NCI-H2227 treated with DMSO at 0.1 percent for 48 hours (cell line): ENCODE measurements around the gene EIF3I.

Source experiments
- DNase-seq: peaks from one replicate; lab custom pipeline; 2025; lab: John Stamatoyannopoulos, UW

Gene EIF3I

DNA sequence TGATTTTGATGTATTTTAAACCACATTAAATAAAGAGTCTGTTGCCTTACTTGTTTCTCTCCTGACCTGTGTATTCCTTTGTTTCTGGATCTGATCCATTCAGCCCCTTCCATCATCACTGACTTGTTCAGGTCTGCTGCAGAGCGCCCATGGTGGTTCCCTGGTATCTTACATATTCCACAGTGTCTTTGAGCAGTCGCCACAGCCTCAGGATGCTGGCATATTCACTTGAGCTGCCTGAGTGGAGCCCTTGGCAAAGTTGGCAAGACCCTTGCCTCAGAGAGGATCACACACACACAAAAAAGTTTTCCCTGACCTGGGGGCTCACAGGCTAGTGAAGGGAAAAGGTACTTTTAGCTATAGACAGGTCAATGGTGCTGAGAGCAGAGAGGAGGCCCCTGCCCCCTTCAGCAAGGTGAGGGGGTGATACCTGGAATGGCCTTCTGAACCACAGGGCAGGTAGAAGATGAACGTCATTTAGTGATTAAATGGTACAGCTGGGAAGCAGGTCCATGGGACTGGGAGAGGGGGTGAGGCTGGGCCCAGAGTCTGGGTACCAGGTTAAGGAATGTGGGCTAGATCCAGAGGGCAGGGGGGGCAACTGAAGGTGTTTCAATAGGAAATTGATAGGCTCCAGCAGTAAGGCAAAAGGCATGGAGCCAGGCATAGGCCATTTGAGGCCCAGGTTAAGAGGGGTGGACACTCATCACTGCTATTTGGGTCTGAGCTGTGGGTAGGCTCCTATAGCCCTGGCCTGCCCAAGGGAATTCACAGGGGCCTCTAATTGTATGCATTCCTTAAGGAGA lies 23.8 kb upstream of the EIF3I start:
- DNase-seq: no peak

DNA sequence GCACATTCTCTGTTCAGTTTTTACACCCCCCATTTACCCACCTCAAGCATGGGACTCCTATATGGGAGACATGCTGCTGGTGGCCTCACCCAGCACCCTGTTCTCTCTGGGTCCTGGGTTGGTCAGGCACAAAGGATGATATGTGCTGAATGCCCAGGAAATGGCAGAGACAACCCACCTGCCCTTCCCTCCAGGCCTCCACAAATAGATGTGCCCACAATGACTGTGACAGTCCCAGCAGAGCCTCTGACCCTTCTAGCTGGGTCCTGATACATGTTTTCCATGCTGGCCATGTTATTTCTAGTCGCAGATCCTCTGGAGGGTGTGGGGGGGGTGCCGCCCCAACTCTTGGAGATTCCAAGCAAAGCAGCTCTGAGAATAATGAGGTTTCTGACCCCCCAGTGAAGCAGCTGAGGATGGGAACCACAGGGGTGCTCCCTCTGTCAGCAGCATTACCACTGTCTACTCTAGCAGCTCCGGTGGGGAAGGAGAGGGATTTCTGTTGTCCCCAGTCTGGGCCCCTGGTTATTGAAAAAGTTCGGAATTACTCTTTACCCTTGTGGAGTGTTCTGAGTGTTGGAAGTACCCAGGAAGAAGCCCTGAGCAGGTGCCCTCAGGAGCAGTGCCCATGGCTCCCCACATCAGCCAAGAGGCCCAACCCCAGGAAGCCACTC lies 23.0 kb upstream of the EIF3I start:
- no peak for DNase-seq

- no peak for DNase-seq
Observed at GRCh38 chr1:32199717-32200072, 22.5 kb upstream of the EIF3I start.

DNA sequence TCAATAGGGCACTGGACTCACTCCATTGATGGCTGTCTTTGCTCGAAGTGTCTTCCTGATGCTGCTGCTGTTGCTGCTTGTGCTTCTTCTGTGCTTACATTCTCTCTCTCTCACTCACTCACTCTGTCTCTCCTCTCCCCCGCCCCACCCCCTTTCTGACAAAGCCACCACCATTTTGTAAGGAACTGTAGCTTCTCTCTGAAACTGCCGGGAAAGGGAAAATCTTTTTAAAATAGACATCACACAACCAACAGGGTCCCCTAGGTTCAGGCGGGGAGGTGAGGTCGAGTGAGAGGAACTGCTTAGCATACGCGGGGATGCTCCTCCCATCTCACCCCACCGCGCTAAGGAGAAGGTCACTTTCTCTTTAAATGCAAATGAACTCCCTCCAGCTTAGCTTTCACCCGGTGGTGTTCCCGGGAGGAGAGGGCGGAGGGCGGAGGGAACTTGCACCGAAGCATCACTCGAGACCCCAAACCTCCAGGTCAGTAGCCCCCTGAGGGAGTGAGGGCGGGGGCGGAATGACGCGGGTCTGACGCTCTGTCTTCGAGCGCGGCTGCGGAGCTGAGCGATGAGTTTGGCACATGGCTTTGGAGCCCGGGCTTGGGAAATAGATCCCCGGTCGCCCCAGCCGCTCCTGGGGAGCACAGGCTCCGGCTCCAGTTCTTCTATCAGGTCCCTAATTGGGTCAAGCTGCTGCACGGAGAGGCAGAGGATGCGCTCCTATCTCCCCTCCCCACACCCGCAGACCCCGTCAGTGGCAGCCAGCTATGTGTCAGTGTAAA lies 21.8 kb upstream of the EIF3I start, which contains the start of gene CCDC28B:
Gene CCDC28B (plus strand): TSS at position 370 of the 785 bp plus-strand sequence. CDS start 1,341 bp downstream, outside the sequence.
- DNase-seq: peak; percentile 91

DNA sequence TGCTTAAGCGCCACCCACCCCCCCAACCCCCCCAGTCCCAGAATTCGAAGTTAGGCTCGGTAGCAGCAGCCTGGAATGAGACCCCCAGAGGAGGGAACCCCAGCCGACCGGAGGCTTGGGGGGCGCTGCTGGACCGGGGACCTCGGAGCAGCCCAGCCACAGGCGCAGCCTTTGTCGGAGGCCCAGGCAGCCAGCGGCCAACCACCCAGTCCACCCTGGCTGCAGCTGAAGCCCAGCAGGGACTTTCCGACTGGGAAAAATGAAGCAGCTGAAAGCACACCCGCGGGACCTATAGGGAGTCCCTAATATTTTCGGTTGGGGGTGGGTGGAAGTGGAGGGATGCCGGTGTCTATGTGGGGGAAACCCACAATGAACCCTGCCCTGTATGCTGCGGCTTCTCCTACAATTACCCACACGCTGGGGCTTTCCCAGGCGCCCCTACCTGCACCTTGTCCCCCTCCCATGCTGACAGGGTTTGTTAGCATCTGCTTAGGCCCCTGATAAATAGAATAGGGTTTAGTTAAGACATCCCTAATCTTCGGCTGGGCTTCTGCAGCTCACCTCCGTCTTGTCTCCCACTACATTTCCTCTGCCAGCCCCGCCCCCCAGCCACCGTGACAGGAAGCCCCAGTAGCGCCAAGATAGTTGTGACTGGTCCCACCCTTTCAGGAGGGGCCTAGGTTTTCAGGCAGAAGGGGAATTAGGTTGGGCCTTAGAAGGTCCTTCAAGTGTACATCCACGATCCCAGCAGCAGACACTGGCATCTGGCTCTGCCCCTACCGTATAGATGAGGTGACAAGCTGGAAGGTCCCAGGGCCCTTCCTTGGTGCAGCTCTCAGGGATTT lies 21.0 kb upstream of the EIF3I start:
- peak; percentile 62 for DNase-seq

DNA sequence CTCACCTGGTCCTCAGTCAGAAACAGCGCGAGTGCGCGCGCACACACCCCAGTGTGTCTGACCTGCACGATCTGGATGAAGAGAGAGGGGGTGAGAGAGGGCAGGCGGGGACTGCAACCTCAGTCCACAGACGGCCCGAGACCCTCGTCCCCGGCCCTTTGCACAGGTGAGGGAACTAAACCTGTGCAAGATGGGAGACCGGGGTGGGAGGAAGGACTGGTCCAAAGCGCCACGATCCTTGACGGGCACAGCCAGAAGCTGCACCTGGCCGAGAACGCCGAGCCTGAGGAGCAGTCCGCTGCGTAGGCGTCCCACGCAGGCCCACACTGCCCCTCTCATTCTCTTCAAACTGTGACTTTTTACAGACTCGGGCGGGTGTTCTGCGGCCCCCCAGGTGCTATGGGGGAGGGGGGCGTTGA lies 17.3 kb upstream of the EIF3I start:
- no peak for DNase-seq

DNA sequence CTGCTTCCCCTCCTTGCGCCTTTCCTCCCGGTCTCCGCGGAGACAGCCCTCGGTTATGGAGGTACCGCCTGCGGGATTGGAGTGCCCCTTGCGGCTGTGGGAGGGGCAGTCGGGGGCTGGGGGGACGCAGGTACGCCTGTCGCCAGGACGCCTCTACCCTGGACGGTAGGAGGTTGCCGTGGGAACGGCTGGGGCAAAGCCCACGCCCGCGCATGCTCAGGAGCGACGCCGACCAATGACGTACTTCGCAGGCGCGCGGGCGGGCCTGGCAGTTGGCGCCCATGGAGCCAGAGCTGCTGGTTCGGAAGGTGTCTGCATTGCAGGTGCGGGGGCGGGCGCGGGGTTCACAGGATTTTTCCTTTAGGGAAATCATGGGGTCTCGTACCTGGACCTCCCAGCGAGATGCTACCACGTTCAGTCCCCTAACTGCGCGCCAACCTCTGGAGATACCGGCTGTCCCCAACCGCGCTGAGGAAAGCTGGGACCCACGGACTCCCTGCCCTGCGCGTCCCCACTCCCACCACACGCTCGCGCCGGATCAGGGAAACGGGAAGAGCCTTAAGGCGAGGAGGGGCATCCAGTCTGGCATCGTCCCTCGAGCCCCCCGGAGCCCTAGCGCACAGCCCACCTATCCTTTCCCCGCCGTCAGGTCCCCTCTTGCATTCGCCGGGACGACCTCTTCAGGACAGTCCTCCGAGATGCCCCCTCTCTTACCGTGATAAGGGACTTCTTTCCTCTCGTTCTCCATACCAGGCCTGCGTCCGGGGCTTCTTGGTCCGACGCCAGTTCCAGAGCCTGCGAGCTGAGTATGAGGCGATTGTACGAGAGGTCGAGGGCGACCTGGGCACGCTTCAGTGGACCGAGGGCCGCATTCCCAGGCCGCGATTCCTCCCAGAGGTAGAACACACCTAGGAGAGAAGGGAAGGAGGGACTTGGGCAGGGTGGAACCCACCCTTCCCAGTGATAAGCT lies 16.5 kb upstream of the EIF3I start, which contains the start of gene IQCC:
Gene IQCC (plus strand): TSS at position 271 of the 970 bp plus-strand sequence. CDS start 11 bp downstream, at position 282.
- DNase-seq: peak; percentile 86

DNA sequence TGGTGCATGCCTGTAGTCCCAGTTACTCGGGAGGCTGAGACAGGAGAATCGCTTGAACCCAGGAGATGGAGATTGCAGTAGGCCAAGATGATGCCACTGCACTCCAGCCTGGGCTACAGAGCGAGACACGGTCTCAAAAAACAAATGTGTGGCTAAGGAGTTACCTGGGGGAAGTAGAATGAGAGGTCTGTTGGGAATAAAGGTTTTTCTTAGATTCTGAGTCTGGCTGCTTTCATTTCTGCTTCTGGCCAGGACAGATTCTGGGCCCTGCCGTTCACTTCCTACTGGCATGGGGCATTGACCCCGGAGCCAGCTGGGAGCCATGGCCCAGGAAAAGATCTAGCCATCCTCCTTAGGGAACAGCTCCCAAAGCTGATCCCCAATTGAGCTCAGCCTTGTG lies 13.7 kb upstream of the EIF3I start:
- DNase-seq: no peak

GRCh38 chr1:32208891-32209328 lies 13.3 kb upstream of the EIF3I start, which contains the start of gene DCDC2B:
Gene DCDC2B (plus strand): TSS chr1:32209089. CDS start chr1:32209094, 5 bp downstream.
- peak; percentile 67 for DNase-seq

- peak; percentile 52 for DNase-seq
Observed at GRCh38 chr1:32215629-32216480, 6.4 kb upstream of the EIF3I start.

- DNase-seq: no peak
Observed at GRCh38 chr1:32216566-32216965, 5.6 kb upstream of the EIF3I start.

DNA sequence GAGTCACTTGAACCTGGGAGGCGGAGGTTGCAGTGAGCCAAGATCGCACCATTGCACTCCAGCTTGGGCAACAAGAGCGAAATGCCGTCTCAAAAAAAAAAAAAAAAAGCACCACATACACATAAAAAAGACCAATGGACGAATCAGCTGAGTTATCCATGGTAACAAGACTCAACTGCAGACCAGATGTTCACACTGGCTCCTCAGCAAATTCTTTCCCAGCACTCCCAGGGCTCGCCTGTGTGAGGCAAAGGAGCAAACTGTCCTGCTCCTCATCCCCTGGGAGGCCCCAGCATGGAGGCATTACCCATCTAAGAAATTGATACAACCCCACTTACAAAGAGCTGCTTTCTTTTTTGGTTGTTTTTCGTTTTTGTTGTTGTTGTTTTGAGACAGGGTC lies 3.2 kb upstream of the EIF3I start:
- DNase-seq: no peak

- no peak for DNase-seq
Observed at GRCh38 chr1:32220746-32221580, 1.2 kb upstream of the EIF3I start.

- DNase-seq: no peak
Observed at GRCh38 chr1:32221581-32221979, 627 bp upstream of the EIF3I start.

DNA sequence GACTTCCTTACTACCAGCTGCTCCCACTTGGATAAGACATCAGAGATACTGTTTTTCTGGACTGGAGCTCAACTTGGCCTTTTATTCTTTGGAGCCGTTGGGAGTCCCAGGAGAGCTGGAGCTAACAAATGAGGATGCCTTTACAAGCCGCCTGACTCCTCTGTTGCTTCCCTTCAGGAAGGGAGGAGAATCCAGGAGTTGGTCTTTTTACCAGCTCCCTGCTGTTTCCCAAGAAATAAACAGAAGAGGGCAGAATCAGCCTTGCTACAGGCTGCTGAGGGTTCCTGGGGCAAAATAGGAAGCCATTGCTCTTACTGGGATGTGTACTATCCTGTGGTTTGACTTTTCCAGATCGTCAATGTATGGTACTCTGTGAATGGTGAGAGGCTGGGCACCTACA lies 1.5 kb downstream of the EIF3I start:
- DNase-seq: no peak

GRCh38 chr1:32224285-32224684 lies 2.1 kb downstream of the EIF3I start:
- DNase-seq: no peak

- DNase-seq: no peak
Observed at GRCh38 chr1:32228771-32229170, 6.6 kb downstream of the EIF3I start.

- no peak for DNase-seq
Observed at GRCh38 chr1:32231843-32232432, 9.7 kb downstream of the EIF3I start.
